Stimulated activated CD8-positive, alpha-beta memory T cell treated with anti-CD3 and anti-CD28 coated beads, Interleukin-12 subunit alpha, Interleukin-12 subunit beta, amount 100 ng/mL, for 24 hours (primary cell): ENCODE measurements around the gene RNASE7.

ENCODE experiments used
- DNase-seq: peaks from one replicate; pipeline ENCODE4 v3.0.0-alpha.2; 2020; ENCODE audit errors: extremely low read depth

The RNASE7 gene

DNA sequence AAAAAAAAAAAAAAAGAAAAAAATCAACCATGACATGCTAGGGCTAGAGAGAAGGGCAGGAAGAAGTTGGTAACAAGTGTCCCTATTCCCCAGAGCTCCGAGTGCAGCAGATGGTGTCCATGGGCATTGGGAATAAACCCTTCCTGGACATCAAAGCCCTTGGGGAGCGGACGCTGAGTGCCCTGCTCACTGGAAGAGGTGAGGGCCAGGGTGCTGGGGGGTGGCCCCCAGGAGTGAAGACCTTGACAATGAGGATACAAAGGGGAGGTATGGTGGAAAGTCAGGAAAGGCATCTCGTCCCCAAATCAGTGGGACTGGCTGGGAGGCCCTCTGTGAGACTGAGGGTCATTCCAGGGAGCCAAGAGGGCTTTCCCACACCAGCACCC is 44.7 kb downstream of the RNASE7 start:
- DNase-seq = no peak

DNA sequence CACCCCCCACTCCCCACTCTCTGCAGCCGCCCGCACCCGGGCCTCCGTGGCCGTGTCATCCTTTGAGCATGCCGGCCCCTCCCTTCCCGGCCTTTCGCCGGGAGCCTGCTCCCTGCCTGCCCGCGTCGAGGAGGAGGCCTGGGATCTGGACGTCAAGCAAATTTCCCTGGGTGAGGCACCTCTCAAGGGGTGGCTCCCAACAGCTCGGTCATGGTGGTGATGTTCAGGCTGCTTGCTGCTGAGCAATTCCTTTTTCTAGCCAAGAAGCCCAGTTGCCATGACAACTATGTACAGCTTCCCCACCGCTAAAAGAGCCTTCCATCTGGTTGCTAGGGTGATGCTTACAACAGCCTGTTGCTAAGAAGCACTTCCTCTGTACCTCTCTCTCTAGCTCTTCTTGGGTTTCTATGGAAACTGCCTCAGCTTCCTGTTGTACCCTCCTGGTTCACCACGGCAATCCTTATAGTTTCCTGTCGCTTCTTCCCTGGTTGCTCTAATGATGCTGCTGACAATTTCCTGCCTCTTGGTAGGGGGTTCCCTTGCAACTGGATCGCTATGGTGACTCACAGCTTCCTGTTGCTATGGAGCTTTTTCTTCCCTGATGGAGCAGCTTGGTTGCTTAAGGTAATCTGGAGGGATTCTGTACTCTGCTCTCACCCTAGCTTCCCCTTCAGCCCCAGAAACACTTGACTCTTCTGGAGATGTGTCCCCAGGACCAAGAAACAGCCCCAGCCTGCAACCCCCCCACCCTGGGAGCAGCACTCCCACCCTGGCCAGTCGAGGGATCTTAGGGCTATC is 45.3 kb downstream of the RNASE7 start:
- no peak for DNase-seq

DNA sequence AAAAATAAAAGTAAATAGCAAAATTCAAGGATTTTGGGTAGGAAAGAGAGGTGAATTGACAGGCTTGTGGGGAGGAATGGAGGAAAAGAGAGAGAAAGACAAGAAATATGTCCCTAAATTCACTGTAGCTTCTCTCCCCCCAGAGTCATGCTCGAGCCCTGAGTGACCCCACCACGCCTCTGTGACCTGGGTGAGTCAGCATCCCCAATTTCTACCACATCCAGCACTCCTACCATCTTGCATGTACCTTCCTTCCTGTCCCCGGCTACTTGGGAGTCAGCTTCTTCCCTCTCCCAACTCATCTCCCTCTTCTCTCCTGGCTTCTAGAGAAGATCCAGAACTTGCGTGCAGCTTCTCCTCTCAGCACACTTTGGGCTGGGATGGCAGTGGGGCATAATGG is 46.5 kb downstream of the RNASE7 start:
- DNase-seq = no peak

DNA sequence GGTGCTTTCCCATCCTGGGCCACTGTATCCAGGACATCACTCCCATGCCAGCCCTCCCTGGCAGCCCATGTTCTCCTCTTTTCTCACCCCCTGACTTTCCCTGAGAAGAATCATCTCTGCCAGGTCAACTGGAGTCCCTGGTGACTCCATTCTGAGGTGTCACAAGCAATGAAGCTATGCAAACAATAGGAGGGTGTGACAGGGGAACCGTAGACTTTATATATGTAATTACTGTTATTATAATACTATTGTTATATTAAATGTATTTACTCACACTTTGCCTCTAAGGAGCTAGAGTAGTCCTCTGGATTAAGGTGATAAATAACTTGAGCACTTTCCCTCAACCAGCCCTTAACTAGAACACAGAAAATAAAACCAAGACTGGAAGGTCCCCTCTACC is 47.1 kb downstream of the RNASE7 start:
- no peak for DNase-seq

DNA sequence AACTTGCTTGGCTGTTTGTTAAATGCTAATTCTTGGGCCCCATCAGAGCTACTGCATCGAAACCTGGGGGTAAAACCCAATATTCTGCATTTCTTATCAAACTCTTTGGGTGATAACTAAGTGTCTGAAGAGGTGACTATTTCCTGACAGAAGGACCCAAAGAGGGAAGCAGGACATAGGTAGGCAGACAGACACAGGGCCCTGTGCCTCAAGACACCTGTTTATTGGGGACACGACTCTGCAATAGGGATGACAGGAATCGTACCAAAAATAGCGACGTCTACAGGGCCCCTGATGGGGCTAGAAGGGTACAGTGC is 47.7 kb downstream of the RNASE7 start:
- no peak for DNase-seq

DNA sequence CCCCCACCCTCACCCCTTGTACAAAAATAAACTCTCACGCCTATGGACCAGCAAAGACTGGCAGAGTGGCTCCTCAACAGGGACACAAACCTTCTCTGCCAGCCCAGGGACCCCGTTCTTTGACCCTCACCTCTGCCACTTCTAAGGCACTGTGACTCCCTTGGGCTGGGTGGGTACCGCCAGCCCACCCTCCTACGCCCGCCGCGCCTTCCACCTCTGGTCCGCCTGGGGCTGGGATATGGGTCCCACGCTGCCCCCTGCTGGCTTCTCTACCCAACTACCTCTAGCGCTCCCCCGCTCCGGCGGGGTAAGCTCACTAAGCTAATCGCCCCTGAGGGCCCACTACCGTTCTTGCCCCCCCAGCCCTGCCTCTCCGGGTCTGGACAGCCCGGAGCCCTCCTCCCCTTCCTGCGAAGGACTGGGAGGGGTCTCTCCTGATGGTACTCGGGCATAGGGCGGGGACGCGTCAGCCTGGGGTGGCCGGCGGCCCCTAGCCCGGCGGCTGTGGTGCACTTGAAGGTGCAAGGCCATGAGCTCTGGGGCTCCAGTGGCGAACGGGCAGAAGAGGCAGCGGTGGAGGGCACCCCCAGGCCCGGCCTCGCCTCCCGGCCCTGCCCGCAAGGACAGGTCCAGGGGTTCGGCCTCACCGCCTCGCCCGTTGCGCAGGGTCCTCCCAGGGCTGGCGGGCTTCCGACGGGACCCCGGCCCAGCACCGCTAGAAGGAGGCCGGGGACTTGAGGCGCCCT is 48.2 kb downstream of the RNASE7 start:
- no peak for DNase-seq

DNA sequence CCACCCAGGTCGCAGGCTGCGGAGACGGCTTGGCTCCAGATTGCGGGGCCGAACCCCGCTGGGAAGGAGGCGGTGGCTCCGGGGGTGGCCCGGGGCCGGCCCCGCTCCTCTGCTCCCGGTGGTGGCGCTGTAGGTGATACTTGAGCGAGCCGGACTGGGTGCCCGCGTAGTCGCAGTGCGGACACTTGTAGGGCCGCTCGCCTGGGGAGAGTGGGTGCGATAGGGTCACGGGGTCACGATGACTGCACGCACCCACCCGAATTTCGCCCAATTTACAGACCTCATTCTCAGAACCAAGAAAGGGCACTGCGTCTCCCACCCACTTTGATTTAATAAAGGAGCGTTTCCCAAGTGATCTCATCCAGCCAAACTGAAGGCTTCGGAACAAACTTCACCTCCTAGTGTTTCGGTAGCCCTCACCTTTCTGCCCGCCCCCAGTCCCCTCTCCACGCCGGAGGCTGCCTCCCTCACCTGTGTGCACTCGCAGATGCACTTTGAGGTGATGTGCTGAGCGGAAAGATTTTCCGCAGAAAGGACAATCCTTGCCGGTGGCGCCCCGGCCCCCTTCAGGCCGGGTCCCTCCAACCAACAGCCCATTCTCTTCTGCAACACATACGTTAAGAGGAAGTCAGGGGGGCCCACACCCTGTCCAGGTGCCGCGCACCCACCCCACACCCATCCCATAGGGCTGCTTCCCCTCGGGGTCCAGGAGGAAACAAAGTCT is 48.9 kb downstream of the RNASE7 start:
- no peak for DNase-seq

DNA sequence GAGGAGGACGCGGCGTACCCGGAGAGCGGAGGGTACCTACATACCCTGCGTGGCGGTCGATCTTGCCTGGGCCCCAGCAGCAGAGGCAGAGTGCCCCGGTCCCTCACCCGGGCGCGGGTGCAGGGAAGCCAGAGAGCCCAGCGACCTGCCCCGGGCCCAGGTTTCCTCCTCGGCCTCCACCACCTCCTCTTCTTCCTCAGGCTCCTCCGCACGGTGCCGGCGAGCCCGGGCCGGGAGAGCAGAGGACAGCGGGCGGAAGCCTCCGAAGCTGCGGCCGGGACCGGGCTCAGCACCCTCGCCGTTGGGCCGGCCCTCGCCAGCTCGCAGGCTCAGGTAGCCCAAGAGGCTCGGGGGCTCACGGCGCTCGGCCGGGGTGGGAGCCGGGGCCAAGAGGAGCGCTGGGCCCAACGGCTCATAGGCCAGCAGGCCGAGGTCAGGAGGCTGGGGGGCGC is 49.7 kb downstream of the RNASE7 start:
- DNase-seq = no peak

DNA sequence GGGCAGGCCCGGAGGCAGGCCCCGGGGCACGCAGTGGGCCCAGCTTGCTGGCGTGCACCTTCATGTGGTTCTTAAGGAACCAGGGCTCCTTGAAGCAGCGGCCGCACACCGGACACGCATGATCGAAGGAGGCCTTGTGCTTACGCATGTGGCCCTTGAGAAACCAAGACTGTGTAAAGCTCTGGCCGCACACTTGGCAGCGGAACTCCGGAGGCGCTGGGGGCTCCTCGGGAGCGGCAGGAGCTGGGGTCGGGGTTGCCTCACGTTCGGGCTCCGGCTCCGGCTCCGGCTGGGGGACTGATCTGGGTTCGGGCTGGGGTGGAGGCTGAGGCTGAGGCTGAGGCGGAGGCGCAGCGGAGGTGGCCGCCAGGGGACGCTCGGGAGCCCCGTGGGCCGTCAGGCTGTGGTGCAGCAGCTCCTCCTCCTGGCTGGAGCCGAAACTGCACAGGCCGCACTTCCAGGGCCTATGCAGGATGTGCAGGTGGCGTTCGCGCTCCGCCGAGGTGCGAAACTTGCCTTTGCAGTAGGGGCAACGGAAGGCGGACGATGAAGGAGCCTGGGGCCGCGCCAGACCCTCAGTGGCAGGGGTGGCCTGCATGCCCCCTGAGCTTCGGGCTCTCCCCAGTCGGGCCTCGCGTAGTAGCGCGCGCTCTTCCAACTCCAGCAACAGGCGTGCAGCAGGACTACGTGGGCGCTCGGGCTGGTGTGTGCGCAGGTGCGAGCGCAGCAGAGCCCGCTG is 50.3 kb downstream of the RNASE7 start:
- peak; percentile 73 for DNase-seq

DNA sequence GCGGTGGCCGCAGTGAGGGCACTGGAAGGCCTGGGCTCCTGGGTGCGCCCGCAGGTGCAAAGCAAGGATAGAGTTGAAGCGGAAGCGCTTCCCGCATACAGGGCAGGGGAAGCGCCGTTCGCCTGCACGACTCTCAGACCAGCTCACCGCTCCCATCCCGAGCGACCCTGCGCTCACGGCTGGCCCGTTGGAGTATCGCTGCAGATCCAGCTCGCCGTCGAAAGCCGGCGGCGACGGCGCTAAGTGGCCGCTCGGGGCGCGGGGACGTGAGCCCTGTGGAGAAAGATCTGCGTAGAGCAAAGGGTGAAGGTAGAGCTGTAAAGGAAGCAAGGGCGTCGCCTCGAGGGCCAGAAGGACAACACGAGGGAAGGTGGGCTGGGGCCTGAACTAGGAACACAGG is 50.9 kb downstream of the RNASE7 start:
- DNase-seq = no peak
